Keratinocyte (primary cell): ENCODE measurements around the gene BNIP3.

Experiments used
- CTCF ChIP-seq, 3 experiments: IDR thresholded peaks in 1 of 3; conservative IDR thresholded peaks in 1 of 3; optimal IDR thresholded peaks in 1 of 3; 2 replicates in 2 of 3; 3 replicates in 1 of 3; pipeline versions ENCODE3 to v1.5.1; 2011; ENCODE audit warnings: low read length in 3 of 3, mild to moderate bottlenecking in 3 of 3, moderate library complexity in 2 of 3, control low read depth in 1 of 3, inconsistent platforms in 1 of 3; ENCODE audit not compliant: insufficient read depth in 2 of 3; ENCODE audit errors: extremely low read depth in 1 of 3
- EZH2 ChIP-seq: IDR thresholded peaks from one replicate; pipeline ENCODE4 v1.6.1; 2012; ENCODE audit warnings: inconsistent platforms, mild to moderate bottlenecking, low read length, moderate library complexity

- no peak for TF ChIP-seq CTCF (optimal IDR thresholded peaks at IDR 0.05 in 1 of 3, IDR thresholded peaks at IDR 0.05 in 1 of 3, conservative IDR thresholded peaks at IDR 0.05 in 1 of 3; ENCODE audit: extremely low read depth in 1 of 3, insufficient read depth in 2 of 3, low read length in 3 of 3)
- no peak for TF ChIP-seq EZH2
Measured at GRCh38 chr10:131931981-131932380, 49.7 kb downstream of the BNIP3 start.
